H54 (cell line): ENCODE measurements around the gene GALP.

Source experiments
- DNase-seq: peaks from one replicate; pipeline ENCODE4 v3.0.0; 2011; ENCODE audit warnings: low spot score, mixed read lengths; ENCODE audit not compliant: insufficient read length
- FAIRE-seq: peaks from 3 replicates; lab custom pipeline; 2011; peaks lifted over from hg19 to GRCh38; lab: Jason Lieb, UNC
- POLR2A ChIP-seq: IDR thresholded peaks from 2 replicates; pipeline ENCODE4 v1.6.1; 2011; ENCODE audit warnings: low read depth, mild to moderate bottlenecking, low read length

GALP gene

GRCh38 chr19:56222901-56223300 is 47.1 kb downstream of the GALP start:
- TF ChIP-seq POLR2A: no peak
- FAIRE-seq: no peak
- no peak for DNase-seq

- no peak for FAIRE-seq
- TF ChIP-seq POLR2A: no peak
- DNase-seq: no peak
Observed at GRCh38 chr19:56223481-56223880, 47.7 kb downstream of the GALP start.
